ENCODE measurements around the gene KRTAP12-1.

DNA sequence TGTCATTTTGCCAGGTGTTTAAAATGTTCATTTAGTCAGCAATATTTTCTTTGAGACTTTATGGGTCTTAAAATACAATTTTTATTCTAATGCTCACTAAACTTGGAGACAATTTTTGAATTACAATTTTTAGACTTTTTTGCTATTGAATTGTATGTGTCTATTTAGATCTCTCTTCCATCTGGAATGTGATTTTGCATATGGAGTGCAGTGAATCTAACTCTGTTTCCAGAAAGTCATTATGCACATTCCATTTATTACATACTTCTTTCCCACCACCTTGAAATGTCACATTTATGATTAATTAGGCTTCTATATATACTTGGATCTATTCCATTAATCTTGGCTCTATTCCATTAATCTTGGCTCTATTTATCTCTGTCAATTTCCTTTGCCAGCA, 35.0 kb upstream of the KRTAP12-1 start:
- TF ChIP-seq, protein P1, sequence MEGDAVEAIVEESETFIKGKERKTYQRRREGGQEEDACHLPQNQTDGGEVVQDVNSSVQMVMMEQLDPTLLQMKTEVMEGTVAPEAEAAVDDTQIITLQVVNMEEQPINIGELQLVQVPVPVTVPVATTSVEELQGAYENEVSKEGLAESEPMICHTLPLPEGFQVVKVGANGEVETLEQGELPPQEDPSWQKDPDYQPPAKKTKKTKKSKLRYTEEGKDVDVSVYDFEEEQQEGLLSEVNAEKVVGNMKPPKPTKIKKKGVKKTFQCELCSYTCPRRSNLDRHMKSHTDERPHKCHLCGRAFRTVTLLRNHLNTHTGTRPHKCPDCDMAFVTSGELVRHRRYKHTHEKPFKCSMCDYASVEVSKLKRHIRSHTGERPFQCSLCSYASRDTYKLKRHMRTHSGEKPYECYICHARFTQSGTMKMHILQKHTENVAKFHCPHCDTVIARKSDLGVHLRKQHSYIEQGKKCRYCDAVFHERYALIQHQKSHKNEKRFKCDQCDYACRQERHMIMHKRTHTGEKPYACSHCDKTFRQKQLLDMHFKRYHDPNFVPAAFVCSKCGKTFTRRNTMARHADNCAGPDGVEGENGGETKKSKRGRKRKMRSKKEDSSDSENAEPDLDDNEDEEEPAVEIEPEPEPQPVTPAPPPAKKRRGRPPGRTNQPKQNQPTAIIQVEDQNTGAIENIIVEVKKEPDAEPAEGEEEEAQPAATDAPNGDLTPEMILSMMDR (IDR thresholded peaks at IDR 0.05), result no peak
- TF ChIP-seq POLR2AphosphoS5 (IDR thresholded peaks at IDR 0.05; ENCODE audit: low read depth, low read length), result no peak
- TF ChIP-seq, protein P2, sequence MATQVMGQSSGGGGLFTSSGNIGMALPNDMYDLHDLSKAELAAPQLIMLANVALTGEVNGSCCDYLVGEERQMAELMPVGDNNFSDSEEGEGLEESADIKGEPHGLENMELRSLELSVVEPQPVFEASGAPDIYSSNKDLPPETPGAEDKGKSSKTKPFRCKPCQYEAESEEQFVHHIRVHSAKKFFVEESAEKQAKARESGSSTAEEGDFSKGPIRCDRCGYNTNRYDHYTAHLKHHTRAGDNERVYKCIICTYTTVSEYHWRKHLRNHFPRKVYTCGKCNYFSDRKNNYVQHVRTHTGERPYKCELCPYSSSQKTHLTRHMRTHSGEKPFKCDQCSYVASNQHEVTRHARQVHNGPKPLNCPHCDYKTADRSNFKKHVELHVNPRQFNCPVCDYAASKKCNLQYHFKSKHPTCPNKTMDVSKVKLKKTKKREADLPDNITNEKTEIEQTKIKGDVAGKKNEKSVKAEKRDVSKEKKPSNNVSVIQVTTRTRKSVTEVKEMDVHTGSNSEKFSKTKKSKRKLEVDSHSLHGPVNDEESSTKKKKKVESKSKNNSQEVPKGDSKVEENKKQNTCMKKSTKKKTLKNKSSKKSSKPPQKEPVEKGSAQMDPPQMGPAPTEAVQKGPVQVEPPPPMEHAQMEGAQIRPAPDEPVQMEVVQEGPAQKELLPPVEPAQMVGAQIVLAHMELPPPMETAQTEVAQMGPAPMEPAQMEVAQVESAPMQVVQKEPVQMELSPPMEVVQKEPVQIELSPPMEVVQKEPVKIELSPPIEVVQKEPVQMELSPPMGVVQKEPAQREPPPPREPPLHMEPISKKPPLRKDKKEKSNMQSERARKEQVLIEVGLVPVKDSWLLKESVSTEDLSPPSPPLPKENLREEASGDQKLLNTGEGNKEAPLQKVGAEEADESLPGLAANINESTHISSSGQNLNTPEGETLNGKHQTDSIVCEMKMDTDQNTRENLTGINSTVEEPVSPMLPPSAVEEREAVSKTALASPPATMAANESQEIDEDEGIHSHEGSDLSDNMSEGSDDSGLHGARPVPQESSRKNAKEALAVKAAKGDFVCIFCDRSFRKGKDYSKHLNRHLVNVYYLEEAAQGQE (IDR thresholded peaks at IDR 0.05; ENCODE audit: insufficient read depth in 1 of 2, low read depth in 2 of 2, low read length in 1 of 2), result no peak
